Activated T-cell treated with anti-CD3 and anti-CD28 coated beads, Interleukin-2, amount 50 U/mL, for 72 hours (primary cell): Measurements from ENCODE around the gene HSDL2. TPM values are rescaled to one million over a fixed set of nuclear protein-coding genes. Genes with fewer than 3 reads are reported as not detected.
A peak's percentile ranks its signal among the peaks of the same experiment; 100 is the strongest.

ENCODE experiments used
- ATAC-seq, 2 donors: fragments of 150-1000 bp; cut with Tn5 transposase; replicated peaks in 1 of 2; 2 replicates each; pipeline ENCODE4 v1.10.0; 2021; ENCODE audit warnings: moderate library complexity in 2 of 2, mild to moderate bottlenecking in 1 of 2
- DNase-seq, 2 donors: peaks; one replicate each; pipeline ENCODE4 v3.0.0; 2021 to 2022; ENCODE audit warnings: mixed read lengths in 1 of 2
- H3K27ac Mint-ChIP-seq: one replicate; pipeline ENCODE4 v1.8.0; 2022; ENCODE audit warnings: mild to moderate bottlenecking, moderate library complexity, mixed read lengths
- H3K27me3 Mint-ChIP-seq: one replicate; pipeline ENCODE4 v1.8.0; 2022; ENCODE audit warnings: low read depth, mixed read lengths
- H3K36me3 Mint-ChIP-seq, 2 donors: one replicate each; pipeline ENCODE4 v1.8.0; 2022; ENCODE audit warnings: mixed read lengths in 2 of 2, mild to moderate bottlenecking in 1 of 2; ENCODE audit not compliant: insufficient read depth in 2 of 2
- H3K4me1 Mint-ChIP-seq: one replicate; pipeline ENCODE4 v1.8.0; 2022; ENCODE audit warnings: low read depth, mixed read lengths
- H3K4me3 Mint-ChIP-seq, 2 donors: one replicate each; pipeline ENCODE4 v1.8.0; 2022; ENCODE audit warnings: mild to moderate bottlenecking in 2 of 2, mixed read lengths in 2 of 2, moderate library complexity in 2 of 2
- H3K9me3 Mint-ChIP-seq, 2 donors: one replicate each; pipeline ENCODE4 v1.8.0; 2022; ENCODE audit warnings: mixed read lengths in 2 of 2
- total RNA-seq, 2 donors: library from RNA; stranded (reverse); gene quantifications; one replicate each; pipeline ENCODE4 v1.2.3, GENCODE V29; 2022

HSDL2 gene
- total RNA-seq, 2 donors from 2014 or later = 27.3 to 33.1 TPM

- Mint-ChIP-seq H3K4me1 (no peaks in the 10 kb centered on the region), H3K4me3 (no peak overlapping the region), H3K9me3 (no peaks in the 10 kb centered on the region), H3K27me3 (no peaks in the 10 kb centered on the region), H3K36me3 (peaks cover 0 to 5% of the 10 kb centered on the region in 2 donors), H3K27ac (no peak overlapping the region)
- no peak for ATAC-seq
- no peak for DNase-seq
Observed at GRCh38 chr9:112446080-112446479, 66.2 kb downstream of the HSDL2 start.

GRCh38 chr9:112446526-112446925 is 66.6 kb downstream of the HSDL2 start:
- Mint-ChIP-seq H3K36me3 (peaks cover 0 to 3% of the 10 kb centered on the region in 2 donors), H3K27me3 (no peaks in the 10 kb centered on the region), H3K4me1 (no peaks in the 10 kb centered on the region), H3K27ac (no peak overlapping the region), H3K4me3 (no peak overlapping the region), H3K9me3 (no peaks in the 10 kb centered on the region)
- ATAC-seq (no peak), DNase-seq (no peak)

- no peak for DNase-seq
- Mint-ChIP-seq H3K36me3 (peaks cover 0 to 2% of the 10 kb centered on the region in 2 donors), H3K27me3 (no peaks in the 10 kb centered on the region), H3K4me3 (no peak overlapping the region), H3K4me1 (no peaks in the 10 kb centered on the region), H3K9me3 (no peaks in the 10 kb centered on the region), H3K27ac (no peak overlapping the region)
- no peak for ATAC-seq
Observed at GRCh38 chr9:112447283-112447761, 67.4 kb downstream of the HSDL2 start.

- H3K27ac Mint-ChIP-seq = no peak overlapping the region
- ATAC-seq = no peak
Observed at GRCh38 chr9:112462855-112463254, 82.9 kb downstream of the HSDL2 start.

GRCh38 chr9:112465352-112465751 is 85.4 kb downstream of the HSDL2 start:
- no peaks in the 10 kb centered on the region for H3K9me3 Mint-ChIP-seq
- peaks cover 3 to 7% of the 10 kb centered on the region in 2 donors for H3K36me3 Mint-ChIP-seq
- H3K27me3 Mint-ChIP-seq = no peaks in the 10 kb centered on the region
- DNase-seq (no peak), ATAC-seq (no peak)
- peaks cover 5% of the 10 kb centered on the region for H3K4me1 Mint-ChIP-seq
- no peak overlapping the region for H3K4me3 Mint-ChIP-seq
- no peak overlapping the region for H3K27ac Mint-ChIP-seq

More at GRCh38 chr9:112462855-112463254, 82.9 kb downstream of the HSDL2 start:
- Mint-ChIP-seq H3K4me3 (no peak overlapping the region), H3K9me3 (no peaks in the 10 kb centered on the region), H3K4me1 (peaks cover 5% of the 10 kb centered on the region), H3K27me3 (no peaks in the 10 kb centered on the region), H3K36me3 (peaks cover 5 to 11% of the 10 kb centered on the region in 2 donors)
- no peak for DNase-seq

- H3K4me3 Mint-ChIP-seq = no peak overlapping the region
- peaks cover 0 to 2% of the 10 kb centered on the region in 2 donors for H3K9me3 Mint-ChIP-seq
- DNase-seq = no peak
- no peaks in the 10 kb centered on the region for H3K27me3 Mint-ChIP-seq
- H3K27ac Mint-ChIP-seq = no peak overlapping the region
- no peak for ATAC-seq
- peaks cover 0 to 17% of the 10 kb centered on the region in 2 donors for H3K36me3 Mint-ChIP-seq
- no peaks in the 10 kb centered on the region for H3K4me1 Mint-ChIP-seq
Observed at GRCh38 chr9:112472996-112473395, 93.1 kb downstream of the HSDL2 start.

GRCh38 chr9:112473986-112474385 is 94.1 kb downstream of the HSDL2 start:
- no peak overlapping the region for H3K27ac Mint-ChIP-seq
- DNase-seq = no peak
- no peak overlapping the region for H3K4me3 Mint-ChIP-seq
- no peak for ATAC-seq
- peaks cover 0 to 20% of the 10 kb centered on the region in 2 donors for H3K36me3 Mint-ChIP-seq
- no peaks in the 10 kb centered on the region for H3K27me3 Mint-ChIP-seq
- H3K4me1 Mint-ChIP-seq = no peaks in the 10 kb centered on the region
- H3K9me3 Mint-ChIP-seq = peaks cover 2 to 3% of the 10 kb centered on the region in 2 donors

- H3K27ac Mint-ChIP-seq = no peak overlapping the region
- H3K4me3 Mint-ChIP-seq = no peak overlapping the region
- ATAC-seq (no peak), DNase-seq (no peak)
- no peaks in the 10 kb centered on the region for H3K27me3 Mint-ChIP-seq
- H3K36me3 Mint-ChIP-seq = peaks cover 0 to 20% of the 10 kb centered on the region in 2 donors
- H3K9me3 Mint-ChIP-seq = peaks cover 2 to 3% of the 10 kb centered on the region in 2 donors
- no peaks in the 10 kb centered on the region for H3K4me1 Mint-ChIP-seq
Observed at GRCh38 chr9:112475318-112475717, 95.4 kb downstream of the HSDL2 start.

- peaks cover 2 to 3% of the 10 kb centered on the region in 2 donors for H3K9me3 Mint-ChIP-seq
- ATAC-seq = no peak
- no peak overlapping the region for H3K27ac Mint-ChIP-seq
- no peaks in the 10 kb centered on the region for H3K27me3 Mint-ChIP-seq
- H3K36me3 Mint-ChIP-seq = peaks cover 0 to 20% of the 10 kb centered on the region in 2 donors
- no peak for DNase-seq
- no peaks in the 10 kb centered on the region for H3K4me1 Mint-ChIP-seq
- no peak overlapping the region for H3K4me3 Mint-ChIP-seq
Observed at GRCh38 chr9:112477330-112477729, 97.4 kb downstream of the HSDL2 start.

- ATAC-seq (no peak), DNase-seq (no peak)
- peaks cover 2 to 3% of the 10 kb centered on the region in 2 donors for H3K9me3 Mint-ChIP-seq
- H3K4me3 Mint-ChIP-seq = no peak overlapping the region
- H3K4me1 Mint-ChIP-seq = no peaks in the 10 kb centered on the region
- H3K27me3 Mint-ChIP-seq = no peaks in the 10 kb centered on the region
- H3K27ac Mint-ChIP-seq = no peak overlapping the region
- H3K36me3 Mint-ChIP-seq = peaks cover 0 to 17% of the 10 kb centered on the region in 2 donors
Observed at GRCh38 chr9:112479221-112479620, 99.3 kb downstream of the HSDL2 start.

GRCh38 chr9:112484607-112485006 is 104.7 kb downstream of the HSDL2 start:
- no peak for ATAC-seq
- Mint-ChIP-seq H3K9me3 (no peaks in the 10 kb centered on the region), H3K27me3 (no peaks in the 10 kb centered on the region), H3K4me3 (no peak overlapping the region), H3K27ac (no peak overlapping the region), H3K4me1 (peaks cover 27% of the 10 kb centered on the region), H3K36me3 (peaks cover 2 to 3% of the 10 kb centered on the region in 2 donors)
- no peak for DNase-seq

GRCh38 chr9:112485574-112485973 is 105.7 kb downstream of the HSDL2 start:
- H3K4me1 Mint-ChIP-seq = peaks cover 35% of the 10 kb centered on the region

GRCh38 chr9:112486221-112487007 is 106.5 kb downstream of the HSDL2 start, which contains the start of gene KIAA1958:
Gene KIAA1958, plus strand, starts transcription at chr9:112486827. Its CDS starts 87,254 bp downstream, at chr9:112574081.
- H3K36me3 Mint-ChIP-seq = peaks cover 2 to 3% of the 10 kb centered on the region in 2 donors
- H3K4me3 Mint-ChIP-seq = peak within 1 kb of the TSS; percentile 98 to 99
- no peaks in the 10 kb centered on the region for H3K27me3 Mint-ChIP-seq
- H3K4me1 Mint-ChIP-seq = peaks cover 41% of the 10 kb centered on the region
- peak within 1 kb of the TSS; percentile 91 for H3K27ac Mint-ChIP-seq
- ATAC-seq = peak; percentile 97 to 98
- DNase-seq = peak; percentile 92 to 95
- H3K9me3 Mint-ChIP-seq = no peaks in the 10 kb centered on the region

More at GRCh38 chr9:112485574-112485973, 105.7 kb downstream of the HSDL2 start:
- ATAC-seq (no peak), DNase-seq (no peak)
- Mint-ChIP-seq H3K4me3 (peak overlapping the region; percentile 95 to 98), H3K9me3 (no peaks in the 10 kb centered on the region), H3K27ac (peak overlapping the region; percentile 91), H3K27me3 (no peaks in the 10 kb centered on the region), H3K36me3 (peaks cover 2 to 3% of the 10 kb centered on the region in 2 donors)
